Activated B cell treated with CpG ODN at 0.5 μM for 24 hours (primary cell): ENCODE measurements around the gene RPL13. TPM values are rescaled to one million over a fixed set of nuclear protein-coding genes. Genes with fewer than 3 reads are reported as not detected.

Experiments used
- ATAC-seq: fragments of 200-7000 bp; cut with Tn5 transposase; one replicate; pipeline ENCODE4 v1.10.0; 2021; ENCODE audit warnings: low read depth, mild to moderate bottlenecking, moderate library complexity
- CTCF ChIA-PET: fragments of 350-600 bp; sonication (Branson Sonifier 250); formaldehyde crosslinking; loops from one replicate; lab custom pipeline; 2021; ENCODE audit warnings: antibody characterized with exemption; lab: Charles Lee
- POLR2A ChIA-PET: fragments of 350-600 bp; sonication (Branson Sonifier 250); formaldehyde crosslinking; loops from one replicate; lab custom pipeline; 2021; ENCODE audit warnings: antibody characterized with exemption; lab: Charles Lee
- DNase-seq: peaks from one replicate; pipeline ENCODE4 v3.0.0; 2022
- H3K27ac Mint-ChIP-seq: one replicate; pipeline ENCODE4 v1.8.0; 2020; ENCODE audit warnings: mixed read lengths
- H3K27me3 Mint-ChIP-seq: one replicate; pipeline ENCODE4 v1.8.0; 2021; ENCODE audit warnings: mixed read lengths
- H3K36me3 Mint-ChIP-seq: one replicate; pipeline ENCODE4 v1.8.0; 2021; ENCODE audit warnings: low read depth, mixed read lengths
- H3K4me1 Mint-ChIP-seq: one replicate; pipeline ENCODE4 v1.8.0; 2021; ENCODE audit warnings: mixed read lengths
- H3K4me3 Mint-ChIP-seq: one replicate; pipeline ENCODE4 v1.8.0; 2020; ENCODE audit warnings: mild to moderate bottlenecking, mixed read lengths
- H3K9me3 Mint-ChIP-seq: one replicate; pipeline ENCODE4 v1.8.0; 2020; ENCODE audit warnings: mixed read lengths
- intact Hi-C: fragments of 100-400 bp; cut with micrococcal nuclease; formaldehyde crosslinking; loops from one replicate; pipeline ENCODE4 v1.15.1; 2024
- total RNA-seq: library from RNA; stranded (reverse); gene quantifications from 2 replicates; pipeline ENCODE4 v1.2.3, GENCODE V29; 2022
- TF ChIP-seq, protein P1 (sequence below): fragments of 200-600 bp; IDR thresholded peaks from one replicate; pipeline ENCODE4 v1.8.0; 2022; ENCODE audit warnings: antibody characterized with exemption, mild to moderate bottlenecking

The RPL13 gene
- total RNA-seq, 1 donor from 2014 or later, result 3,566 TPM

DNA sequence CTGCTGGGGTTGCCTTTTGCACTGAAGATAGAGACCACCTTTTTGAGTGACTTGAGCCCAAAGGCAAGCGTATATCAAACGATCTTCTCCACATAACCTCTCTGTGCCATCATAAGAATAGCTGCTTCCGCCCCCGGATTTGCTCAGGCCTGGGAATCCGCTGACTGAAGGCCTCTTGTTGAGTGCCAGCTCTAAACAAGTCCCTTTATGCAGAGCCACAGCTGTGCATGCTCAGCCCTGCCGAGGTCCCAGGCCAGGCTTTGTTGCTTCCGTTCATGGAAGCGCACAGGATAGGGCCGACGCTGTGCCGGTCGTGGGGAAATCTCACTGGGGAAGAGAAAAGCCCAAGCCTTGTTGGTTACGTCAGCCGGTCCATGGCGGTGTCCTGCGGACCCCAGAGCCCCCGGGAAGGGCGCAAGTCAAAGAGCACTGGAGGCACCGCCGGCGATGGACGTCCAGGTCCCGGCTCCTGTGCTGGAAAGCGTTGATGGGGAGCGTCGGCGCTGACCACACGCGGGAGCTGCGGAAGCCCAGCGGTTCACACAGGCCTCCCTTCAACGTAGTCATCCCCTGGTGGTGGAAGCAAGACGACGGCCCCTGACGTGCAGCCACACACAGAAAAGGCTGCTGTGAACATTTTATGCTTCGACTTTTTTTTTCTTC, 23.5 kb upstream of the RPL13 start:
- Mint-ChIP-seq H3K27me3 (no peaks in the 10 kb centered on the region), H3K4me3 (no peak overlapping the region), H3K27ac (no peak overlapping the region), H3K36me3 (peaks cover 46% of the 10 kb centered on the region), H3K9me3 (no peaks in the 10 kb centered on the region), H3K4me1 (peaks cover 22% of the 10 kb centered on the region)
- DNase-seq, result no peak
- ChIA-PET POLR2A (no interaction called here), CTCF (no interaction called here)
- intact Hi-C loops, result no loop called here
- TF ChIP-seq, protein P1, sequence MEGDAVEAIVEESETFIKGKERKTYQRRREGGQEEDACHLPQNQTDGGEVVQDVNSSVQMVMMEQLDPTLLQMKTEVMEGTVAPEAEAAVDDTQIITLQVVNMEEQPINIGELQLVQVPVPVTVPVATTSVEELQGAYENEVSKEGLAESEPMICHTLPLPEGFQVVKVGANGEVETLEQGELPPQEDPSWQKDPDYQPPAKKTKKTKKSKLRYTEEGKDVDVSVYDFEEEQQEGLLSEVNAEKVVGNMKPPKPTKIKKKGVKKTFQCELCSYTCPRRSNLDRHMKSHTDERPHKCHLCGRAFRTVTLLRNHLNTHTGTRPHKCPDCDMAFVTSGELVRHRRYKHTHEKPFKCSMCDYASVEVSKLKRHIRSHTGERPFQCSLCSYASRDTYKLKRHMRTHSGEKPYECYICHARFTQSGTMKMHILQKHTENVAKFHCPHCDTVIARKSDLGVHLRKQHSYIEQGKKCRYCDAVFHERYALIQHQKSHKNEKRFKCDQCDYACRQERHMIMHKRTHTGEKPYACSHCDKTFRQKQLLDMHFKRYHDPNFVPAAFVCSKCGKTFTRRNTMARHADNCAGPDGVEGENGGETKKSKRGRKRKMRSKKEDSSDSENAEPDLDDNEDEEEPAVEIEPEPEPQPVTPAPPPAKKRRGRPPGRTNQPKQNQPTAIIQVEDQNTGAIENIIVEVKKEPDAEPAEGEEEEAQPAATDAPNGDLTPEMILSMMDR, result no peak
- no peak for ATAC-seq

DNA sequence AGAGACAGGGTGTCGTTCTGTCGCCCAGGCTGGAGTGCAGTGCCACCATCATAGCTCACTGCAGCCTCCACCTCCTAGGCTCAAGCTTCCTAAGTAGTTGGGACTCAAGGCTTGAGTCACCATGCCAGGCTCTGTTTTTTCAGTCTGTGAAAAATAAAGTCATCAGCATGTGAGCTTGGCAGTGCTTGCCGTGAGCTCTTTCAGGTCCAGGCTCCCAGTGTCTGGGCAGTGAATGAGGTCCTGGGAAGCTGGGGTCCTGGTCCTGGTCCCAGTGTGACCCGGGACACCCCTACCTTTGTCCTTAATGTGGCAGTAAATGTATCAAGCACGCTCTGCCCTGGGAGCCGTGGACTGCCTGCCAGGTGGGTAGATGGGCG, 22.9 kb upstream of the RPL13 start:
- intact Hi-C loops, result no loop called here

DNA sequence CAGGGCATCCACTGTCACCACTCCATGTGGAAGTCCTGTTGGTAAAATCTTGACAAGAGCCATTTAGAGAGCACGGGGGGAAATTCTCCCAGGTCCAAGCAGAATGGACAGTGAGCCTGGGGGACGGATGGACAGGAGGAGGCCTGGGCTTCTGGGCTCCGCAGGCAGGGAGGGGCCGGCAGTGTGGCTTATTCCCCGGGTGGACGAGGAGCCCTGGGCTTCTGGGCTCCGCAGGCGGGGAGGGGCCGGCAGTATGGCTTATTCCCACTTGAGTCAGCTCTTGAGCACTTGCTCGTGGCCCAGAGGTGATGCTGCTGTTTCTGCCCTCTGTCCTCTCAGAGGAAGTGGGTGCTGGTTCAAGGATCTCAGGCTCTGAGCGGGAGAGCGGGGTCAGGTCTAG, 22.2 kb upstream of the RPL13 start:
- H3K36me3 Mint-ChIP-seq, result peaks cover 43% of the 10 kb centered on the region
- H3K4me1 Mint-ChIP-seq, result peaks cover 22% of the 10 kb centered on the region
- intact Hi-C loops, result no loop called here
- no peak for DNase-seq
- POLR2A ChIA-PET, result no interaction called here
- no peaks in the 10 kb centered on the region for H3K9me3 Mint-ChIP-seq
- no peak overlapping the region for H3K4me3 Mint-ChIP-seq
- TF ChIP-seq, protein P1, result no peak
- no peak for ATAC-seq
- H3K27ac Mint-ChIP-seq, result no peak overlapping the region
- H3K27me3 Mint-ChIP-seq, result no peaks in the 10 kb centered on the region
- CTCF ChIA-PET, result no interaction called here

More for the DNA sequence above, 22.9 kb upstream of the RPL13 start:
- Mint-ChIP-seq H3K36me3 (peaks cover 48% of the 10 kb centered on the region), H3K4me3 (no peak overlapping the region), H3K9me3 (no peaks in the 10 kb centered on the region), H3K27ac (no peak overlapping the region), H3K4me1 (peaks cover 22% of the 10 kb centered on the region), H3K27me3 (no peaks in the 10 kb centered on the region)
- DNase-seq, result no peak
- ChIA-PET POLR2A (no interaction called here), CTCF (no interaction called here)
- no peak for ATAC-seq
- TF ChIP-seq, protein P1, result no peak

DNA sequence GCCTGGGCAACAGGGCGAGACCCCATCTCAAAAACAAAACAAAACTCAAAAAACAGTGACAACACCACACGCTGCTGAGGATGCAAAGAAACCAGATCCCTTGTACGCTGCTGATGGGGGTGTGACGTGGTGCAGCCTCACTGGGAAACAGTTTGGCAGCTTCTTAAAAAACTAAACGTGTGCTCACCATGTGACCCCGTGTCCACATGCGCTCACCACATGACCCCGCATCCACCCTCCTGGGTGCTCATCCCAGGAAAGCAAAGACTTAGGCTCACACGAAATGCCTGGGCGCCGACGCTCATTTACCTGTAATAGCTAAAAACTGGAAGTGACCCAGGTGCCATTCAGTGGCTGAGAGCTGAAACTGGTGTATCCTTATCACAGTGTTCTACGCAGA, 19.9 kb upstream of the RPL13 start:
- no peak for ATAC-seq
- TF ChIP-seq, protein P1, result no peak
- Mint-ChIP-seq H3K27ac (no peak overlapping the region), H3K36me3 (peaks cover 38% of the 10 kb centered on the region), H3K4me3 (no peak overlapping the region), H3K4me1 (no peaks in the 10 kb centered on the region), H3K9me3 (no peaks in the 10 kb centered on the region), H3K27me3 (no peaks in the 10 kb centered on the region)
- ChIA-PET CTCF (no interaction called here), POLR2A (no interaction called here)
- intact Hi-C loops, result no loop called here
- no peak for DNase-seq

DNA sequence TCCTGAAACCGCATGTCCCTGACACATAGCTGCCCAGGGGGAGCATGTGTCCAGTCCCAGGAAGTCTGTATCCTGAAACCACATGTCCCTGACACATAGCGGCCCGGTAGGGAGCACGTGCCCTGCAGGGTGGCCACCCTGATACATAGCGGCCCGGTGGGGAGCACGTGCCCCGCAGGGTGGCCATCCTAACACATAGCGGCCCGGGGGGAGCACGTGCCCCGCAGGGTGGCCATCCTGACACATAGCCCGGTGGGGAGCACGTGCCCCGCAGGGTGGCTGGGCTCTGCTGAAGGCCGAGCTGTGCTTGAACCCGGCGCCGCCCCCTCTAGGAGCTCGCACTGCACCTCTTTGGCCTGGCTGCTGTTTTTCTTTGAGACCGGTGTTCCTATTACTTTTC, 18.7 kb upstream of the RPL13 start:
- Mint-ChIP-seq H3K9me3 (no peaks in the 10 kb centered on the region), H3K4me1 (no peaks in the 10 kb centered on the region), H3K36me3 (peaks cover 45% of the 10 kb centered on the region), H3K4me3 (no peak overlapping the region), H3K27me3 (no peaks in the 10 kb centered on the region), H3K27ac (no peak overlapping the region)
- ATAC-seq (no peak), DNase-seq (no peak)
- TF ChIP-seq, protein P1, result no peak
- ChIA-PET CTCF (no interaction called here), POLR2A (interaction anchor here (0.7 kb wide), 1 partner anchor 16 kb away, joined by 3 read pairs; no protein-coding TSS in a partner anchor)
- intact Hi-C loops, result no loop called here
